Loucy (cell line): ENCODE results near the gene RBM17.

Experiments
- EZH2phosphoT487 ChIP-seq: fragments of 200-600 bp; IDR thresholded peaks from 2 replicates; pipeline ENCODE4 v1.6.1; 2018; ENCODE audit warnings: antibody characterized with exemption, mild to moderate bottlenecking, moderate library complexity, borderline replicate concordance
- TF ChIP-seq, protein P1 (sequence below): fragments of 200-600 bp; sonication (generic); conservative IDR thresholded peaks from 2 replicates; pipeline ENCODE4 v1.5.1; 2014; ENCODE audit warnings: mild to moderate bottlenecking, antibody characterized with exemption, low read length

DNA sequence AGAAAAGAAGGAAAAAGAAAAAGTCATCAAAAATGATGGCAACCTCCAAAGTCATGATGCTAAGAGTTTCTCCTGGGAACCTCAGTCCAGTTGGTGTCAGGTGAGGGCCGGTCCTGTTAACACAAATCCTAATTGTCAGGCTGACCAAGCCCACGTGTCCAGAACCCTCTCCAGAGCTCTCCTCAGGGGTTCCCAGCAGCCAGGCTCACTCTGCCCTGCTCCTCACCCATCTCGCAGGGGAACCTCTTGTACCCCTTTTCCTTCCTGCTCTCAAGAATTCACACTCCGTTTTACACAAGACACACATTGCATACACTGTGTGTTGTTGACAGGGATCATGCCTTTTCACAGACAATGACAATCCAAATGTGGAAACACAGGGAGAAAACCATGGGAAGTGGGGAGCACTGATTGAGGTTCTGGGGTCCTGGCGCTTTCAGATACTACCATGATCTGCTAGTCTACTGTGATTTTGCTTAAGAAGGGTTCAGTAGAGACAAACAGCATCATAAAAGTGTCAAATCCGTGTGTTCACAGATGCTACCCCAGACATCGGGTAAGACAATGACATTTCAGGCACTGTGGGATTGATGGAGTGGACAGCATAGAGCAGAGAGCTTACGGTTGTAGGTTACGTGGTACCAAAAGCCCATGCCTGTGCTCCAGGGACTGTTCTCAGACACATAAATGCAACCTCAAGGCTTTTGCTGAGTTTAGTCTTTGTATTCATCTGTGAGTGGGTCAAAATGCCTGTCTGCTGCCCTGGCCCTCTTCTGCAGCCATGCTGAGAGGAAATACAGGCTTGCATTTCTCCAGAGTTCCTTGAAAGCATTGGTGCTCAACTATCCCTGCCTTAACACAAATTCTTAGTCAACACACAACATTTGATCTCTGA is 42.7 kb upstream of the RBM17 start:
- TF ChIP-seq, protein P1, sequence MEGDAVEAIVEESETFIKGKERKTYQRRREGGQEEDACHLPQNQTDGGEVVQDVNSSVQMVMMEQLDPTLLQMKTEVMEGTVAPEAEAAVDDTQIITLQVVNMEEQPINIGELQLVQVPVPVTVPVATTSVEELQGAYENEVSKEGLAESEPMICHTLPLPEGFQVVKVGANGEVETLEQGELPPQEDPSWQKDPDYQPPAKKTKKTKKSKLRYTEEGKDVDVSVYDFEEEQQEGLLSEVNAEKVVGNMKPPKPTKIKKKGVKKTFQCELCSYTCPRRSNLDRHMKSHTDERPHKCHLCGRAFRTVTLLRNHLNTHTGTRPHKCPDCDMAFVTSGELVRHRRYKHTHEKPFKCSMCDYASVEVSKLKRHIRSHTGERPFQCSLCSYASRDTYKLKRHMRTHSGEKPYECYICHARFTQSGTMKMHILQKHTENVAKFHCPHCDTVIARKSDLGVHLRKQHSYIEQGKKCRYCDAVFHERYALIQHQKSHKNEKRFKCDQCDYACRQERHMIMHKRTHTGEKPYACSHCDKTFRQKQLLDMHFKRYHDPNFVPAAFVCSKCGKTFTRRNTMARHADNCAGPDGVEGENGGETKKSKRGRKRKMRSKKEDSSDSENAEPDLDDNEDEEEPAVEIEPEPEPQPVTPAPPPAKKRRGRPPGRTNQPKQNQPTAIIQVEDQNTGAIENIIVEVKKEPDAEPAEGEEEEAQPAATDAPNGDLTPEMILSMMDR = no peak
- no peak for TF ChIP-seq EZH2phosphoT487
